UCSD-AML1 (cell line): Measurements from ENCODE around the gene ADGRD1.

Source experiments
- DNase-seq: peaks from one replicate; lab custom pipeline; 2025; ENCODE audit not compliant: unreplicated experiment; lab: John Stamatoyannopoulos, UW

ADGRD1 gene

DNA sequence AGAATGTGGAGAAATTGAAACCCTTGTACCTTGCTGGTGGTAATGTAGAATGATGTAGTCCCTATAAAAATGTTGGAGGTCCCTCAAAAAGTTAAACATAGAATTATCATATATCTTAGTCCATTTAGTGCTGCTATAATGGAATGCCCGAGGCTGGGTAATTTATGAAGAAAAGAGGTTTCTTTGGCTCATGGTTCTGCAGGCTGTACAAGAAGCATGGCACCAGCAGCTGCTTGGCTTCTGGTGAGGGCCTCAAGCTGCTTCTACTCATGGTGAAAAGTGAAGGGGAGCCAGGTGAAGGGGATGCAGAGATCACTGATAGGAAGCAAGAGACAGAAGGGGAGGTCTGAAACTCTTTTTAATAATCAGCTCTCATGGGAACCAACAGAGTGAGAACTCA lies 233.9 kb downstream of the ADGRD1 start:
- DNase-seq, result no peak

GRCh38 chr12:131188131-131189050 lies 234.7 kb downstream of the ADGRD1 start:
- no peak for DNase-seq

- DNase-seq, result no peak
Observed at GRCh38 chr12:131189781-131190180, 236.1 kb downstream of the ADGRD1 start.

GRCh38 chr12:131190965-131191364 lies 237.3 kb downstream of the ADGRD1 start:
- no peak for DNase-seq
